ENCODE data around the gene CASD1.

DNA sequence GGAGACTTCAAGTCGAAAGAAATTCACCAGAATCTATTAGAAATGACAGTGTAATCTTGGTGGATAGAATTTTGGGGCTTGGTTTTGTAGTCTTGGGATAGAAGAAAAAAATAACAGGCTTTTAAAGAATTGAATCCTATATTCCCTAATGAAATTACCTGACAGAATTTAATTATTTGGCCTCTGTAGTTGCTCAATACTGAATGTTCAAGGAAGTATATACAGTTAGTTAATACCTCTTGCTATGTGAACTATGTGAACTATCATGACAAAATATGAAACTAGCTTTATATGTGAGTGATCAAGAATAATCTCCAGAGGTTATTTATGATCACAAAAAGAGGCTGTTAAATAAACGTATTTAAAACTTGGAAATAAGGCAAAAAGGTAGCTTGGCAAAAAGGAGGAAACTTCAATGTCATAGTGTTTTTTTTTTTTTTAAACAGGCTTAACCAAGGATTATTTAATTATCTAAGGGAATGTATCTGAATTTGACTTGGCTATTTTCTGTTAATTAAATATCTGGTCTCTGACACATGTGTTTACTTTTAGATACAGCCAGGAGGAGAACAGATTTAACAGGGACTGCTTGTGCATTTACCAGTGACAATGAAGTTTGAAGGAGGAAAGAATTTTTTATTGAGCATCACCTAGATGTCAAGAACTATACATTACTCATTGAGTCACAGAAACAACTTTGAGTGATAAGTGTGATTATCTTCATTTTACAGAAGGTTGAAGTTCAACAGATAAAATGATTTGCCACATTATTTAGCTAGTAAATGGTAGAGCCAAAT lies 11.5 kb upstream of the CASD1 start:
- no peak for TF ChIP-seq EZH2 (IDR thresholded peaks at IDR 0.05)
- TF ChIP-seq POLR2AphosphoS5 (IDR thresholded peaks at IDR 0.05; ENCODE audit: borderline replicate concordance, low read depth, low read length): no peak
- no peak for TF ChIP-seq FOXP2 (optimal IDR thresholded peaks at IDR 0.05; ENCODE audit: control extremely low read depth, extremely low read length, insufficient read depth)
